OCI-LY1 (cell line): ENCODE results near the gene ZFYVE16.

Source experiments
- H2AFZ ChIP-seq: fragments of 200-600 bp; sonication (generic), shearing (Covaris generic); 2 replicates; pipeline ENCODE4 v1.6.0; 2014; ENCODE audit warnings: antibody characterized with exemption, mild to moderate bottlenecking, low read length
- H3F3A ChIP-seq: fragments of 200-600 bp; sonication (generic), shearing (Covaris generic); 2 replicates; pipeline ENCODE4 v1.6.0; 2014; ENCODE audit warnings: mild to moderate bottlenecking, antibody characterized with exemption, low read length, moderate library complexity; ENCODE audit not compliant: insufficient read depth
- H3K27ac ChIP-seq: fragments of 200-600 bp; sonication (generic); 2 replicates; pipeline ENCODE4 v1.5.1; 2014; ENCODE audit warnings: low read length, mixed run types, mild to moderate bottlenecking, low read depth; ENCODE audit not compliant: poor library complexity, severe bottlenecking
- H3K27me3 ChIP-seq: fragments of 200-600 bp; sonication (generic); 2 replicates; pipeline ENCODE4 v1.6.0; 2014; ENCODE audit warnings: antibody characterized with exemption, mild to moderate bottlenecking, low read length, moderate library complexity; ENCODE audit not compliant: insufficient read depth
- H3K36me3 ChIP-seq: fragments of 200-600 bp; sonication (generic); 2 replicates; pipeline ENCODE4 v1.6.1; 2014; ENCODE audit warnings: mild to moderate bottlenecking, antibody characterized with exemption, low read length, moderate library complexity, mixed read lengths; ENCODE audit not compliant: insufficient read depth
- H3K4me1 ChIP-seq: fragments of 200-600 bp; sonication (generic); 2 replicates; pipeline ENCODE4 v1.5.1; 2014; ENCODE audit warnings: mild to moderate bottlenecking, low read length, moderate library complexity; ENCODE audit not compliant: insufficient read depth, severe bottlenecking
- H3K4me2 ChIP-seq: fragments of 200-600 bp; sonication (generic), shearing (Covaris generic); 2 replicates; pipeline ENCODE4 v1.6.1; 2014; ENCODE audit warnings: low read length
- H3K4me3 ChIP-seq: fragments of 200-600 bp; sonication (generic); 2 replicates; pipeline ENCODE4 v1.5.1; 2014; ENCODE audit warnings: low read length, low read depth, mild to moderate bottlenecking, mixed read lengths; ENCODE audit not compliant: poor library complexity, severe bottlenecking
- H3K79me2 ChIP-seq: fragments of 200-600 bp; shearing (Covaris generic); 2 replicates; pipeline ENCODE4 v1.6.1; 2016; ENCODE audit warnings: mixed run types, low read length, mixed read lengths; ENCODE audit not compliant: insufficient read depth
- H3K9ac ChIP-seq: fragments of 200-600 bp; sonication (generic), shearing (Covaris generic); 2 replicates; pipeline ENCODE4 v1.6.1; 2014; ENCODE audit warnings: mild to moderate bottlenecking, low read length, mixed read lengths
- H3K9me2 ChIP-seq: fragments of 200-600 bp; sonication (generic), shearing (Covaris generic); 2 replicates; pipeline ENCODE4 v1.6.1; 2014; ENCODE audit warnings: low read depth, mild to moderate bottlenecking, low read length, mixed read lengths
- H3K9me3 ChIP-seq: fragments of 200-600 bp; shearing (Covaris generic); 2 replicates; pipeline ENCODE4 v1.6.1; 2014; ENCODE audit warnings: low read length, mixed read lengths
- H4K20me1 ChIP-seq: fragments of 200-600 bp; sonication (generic), shearing (Covaris generic); 2 replicates; pipeline ENCODE4 v1.6.0; 2016; ENCODE audit warnings: mild to moderate bottlenecking, low read length; ENCODE audit not compliant: insufficient read depth
- EZH2 ChIP-seq: fragments of 200-600 bp; sonication (generic), shearing (Covaris generic); IDR thresholded peaks from 2 replicates; pipeline ENCODE4 v1.8.0; 2017; ENCODE audit warnings: borderline replicate concordance, mixed run types, mild to moderate bottlenecking, antibody characterized with exemption, low read length, moderate library complexity, mixed read lengths
- TF ChIP-seq, protein P1 (sequence below): fragments of 200-600 bp; sonication (generic), shearing (Covaris generic); IDR thresholded peaks from 2 replicates; pipeline ENCODE4 v1.5.1; 2017; ENCODE audit warnings: mild to moderate bottlenecking, antibody characterized with exemption, low read length, moderate library complexity, mixed read lengths

The ZFYVE16 gene

DNA sequence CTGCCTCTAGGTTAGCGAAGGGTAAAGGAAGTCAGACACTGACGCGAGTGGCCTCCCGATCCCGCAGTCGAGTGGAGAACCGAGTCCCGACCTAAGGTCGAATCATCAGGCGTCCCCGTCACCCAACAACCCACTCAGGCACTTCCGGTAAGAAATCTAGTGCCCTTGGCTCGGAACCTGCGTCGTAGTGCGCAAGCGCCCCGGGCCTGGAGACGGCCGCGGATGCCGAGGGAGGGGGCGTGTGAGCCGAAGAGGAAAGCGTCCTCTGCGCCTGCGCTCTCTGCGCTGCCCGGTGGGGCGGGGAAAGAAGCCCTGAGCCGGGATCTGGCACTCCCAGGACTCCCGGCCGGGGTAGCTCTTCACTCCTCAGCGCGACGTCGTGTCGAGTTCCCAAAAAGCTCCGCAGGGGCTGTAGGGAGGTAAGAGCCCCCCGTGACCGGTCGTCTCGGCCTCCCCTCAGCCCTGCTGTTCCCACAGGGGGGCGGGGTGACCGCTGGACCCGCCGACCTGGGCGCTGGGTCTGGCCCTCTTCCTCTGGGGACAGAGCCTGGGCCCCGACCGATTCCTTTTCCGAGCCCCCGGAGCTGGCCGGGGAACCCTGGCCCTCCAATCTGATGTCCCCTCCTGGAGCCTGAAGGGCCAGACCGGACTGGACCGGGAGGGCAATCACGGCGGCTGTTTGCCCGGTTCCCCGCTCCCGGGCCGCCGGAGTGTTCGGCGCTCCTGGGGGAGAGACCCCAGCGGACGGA lies at the start of gene ZFYVE16:
TSS of gene ZFYVE16 (plus strand) at position 330 of the 749 bp plus-strand sequence. CDS start 26,084 bp downstream, outside the sequence.
- Histone ChIP-seq H3K79me2 (peaks cover 7% of the 10 kb centered on the region; the same call in 1 of the 2 replicates), H3K9me2 (no peaks in the 10 kb centered on the region), H3K9me3 (no peaks in the 10 kb centered on the region), H3K9ac (peak within 1 kb of the TSS; percentile 77), H3K4me2 (peak within 1 kb of the TSS; percentile 97), H3F3A (no peaks in the 10 kb centered on the region), H3K27me3 (no peaks in the 10 kb centered on the region), H4K20me1 (no peaks in the 10 kb centered on the region), H3K4me3 (peak within 1 kb of the TSS; percentile 82), H3K36me3 (no peaks in the 10 kb centered on the region), H3K27ac (peak within 1 kb of the TSS; percentile 71), H2AFZ (no peak within 1 kb of the TSS), H3K4me1 (peaks cover 22% of the 10 kb centered on the region)
- no peak for TF ChIP-seq EZH2
- TF ChIP-seq, protein P1, sequence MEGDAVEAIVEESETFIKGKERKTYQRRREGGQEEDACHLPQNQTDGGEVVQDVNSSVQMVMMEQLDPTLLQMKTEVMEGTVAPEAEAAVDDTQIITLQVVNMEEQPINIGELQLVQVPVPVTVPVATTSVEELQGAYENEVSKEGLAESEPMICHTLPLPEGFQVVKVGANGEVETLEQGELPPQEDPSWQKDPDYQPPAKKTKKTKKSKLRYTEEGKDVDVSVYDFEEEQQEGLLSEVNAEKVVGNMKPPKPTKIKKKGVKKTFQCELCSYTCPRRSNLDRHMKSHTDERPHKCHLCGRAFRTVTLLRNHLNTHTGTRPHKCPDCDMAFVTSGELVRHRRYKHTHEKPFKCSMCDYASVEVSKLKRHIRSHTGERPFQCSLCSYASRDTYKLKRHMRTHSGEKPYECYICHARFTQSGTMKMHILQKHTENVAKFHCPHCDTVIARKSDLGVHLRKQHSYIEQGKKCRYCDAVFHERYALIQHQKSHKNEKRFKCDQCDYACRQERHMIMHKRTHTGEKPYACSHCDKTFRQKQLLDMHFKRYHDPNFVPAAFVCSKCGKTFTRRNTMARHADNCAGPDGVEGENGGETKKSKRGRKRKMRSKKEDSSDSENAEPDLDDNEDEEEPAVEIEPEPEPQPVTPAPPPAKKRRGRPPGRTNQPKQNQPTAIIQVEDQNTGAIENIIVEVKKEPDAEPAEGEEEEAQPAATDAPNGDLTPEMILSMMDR, result 0 out of 2 replicates have a peak, but pooled peaks have one; percentile 9

DNA sequence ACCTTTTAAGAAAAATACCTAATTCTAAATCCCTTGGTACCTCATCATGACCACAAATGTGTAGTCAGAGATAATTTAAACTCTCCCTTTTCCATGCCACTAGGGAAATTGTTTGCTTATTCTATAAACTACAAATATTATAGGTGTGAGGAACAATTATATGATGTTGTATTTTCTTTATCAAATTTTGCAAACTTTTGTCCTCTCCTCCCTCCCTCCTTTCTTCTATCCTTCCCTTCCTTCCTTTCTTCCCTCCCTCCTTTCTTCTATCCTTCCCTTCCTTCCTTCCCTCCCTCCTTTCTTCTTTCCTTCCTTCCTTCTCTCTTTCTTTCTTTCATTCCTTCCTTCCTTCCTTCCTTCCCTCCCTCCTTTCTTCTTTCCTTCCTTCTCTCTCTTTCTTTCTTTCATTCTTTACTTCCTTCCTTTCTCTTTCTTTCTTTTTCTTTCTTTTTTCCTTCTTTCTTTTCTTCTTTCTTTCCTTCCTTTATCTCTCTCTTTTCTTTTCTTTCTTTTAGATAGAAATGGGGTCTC lies 46.9 kb upstream of the ZFYVE16 start:
- H3K9me3 ChIP-seq, result no peaks in the 10 kb centered on the region
- no peaks in the 10 kb centered on the region for H3K27me3 ChIP-seq
- H3K9me2 ChIP-seq, result no peaks in the 10 kb centered on the region
- H3K79me2 ChIP-seq, result no peaks in the 10 kb centered on the region
- H3K9ac ChIP-seq, result no peak overlapping the region
- no peaks in the 10 kb centered on the region for H3F3A ChIP-seq
- no peaks in the 10 kb centered on the region for H4K20me1 ChIP-seq
- H3K4me2 ChIP-seq, result no peak overlapping the region
- no peaks in the 10 kb centered on the region for H3K4me1 ChIP-seq
- no peak overlapping the region for H3K27ac ChIP-seq
- H3K36me3 ChIP-seq, result no peaks in the 10 kb centered on the region
- TF ChIP-seq, protein P1, result no peak
- no peak for TF ChIP-seq EZH2
- no peak overlapping the region for H2AFZ ChIP-seq
- no peak overlapping the region for H3K4me3 ChIP-seq

DNA sequence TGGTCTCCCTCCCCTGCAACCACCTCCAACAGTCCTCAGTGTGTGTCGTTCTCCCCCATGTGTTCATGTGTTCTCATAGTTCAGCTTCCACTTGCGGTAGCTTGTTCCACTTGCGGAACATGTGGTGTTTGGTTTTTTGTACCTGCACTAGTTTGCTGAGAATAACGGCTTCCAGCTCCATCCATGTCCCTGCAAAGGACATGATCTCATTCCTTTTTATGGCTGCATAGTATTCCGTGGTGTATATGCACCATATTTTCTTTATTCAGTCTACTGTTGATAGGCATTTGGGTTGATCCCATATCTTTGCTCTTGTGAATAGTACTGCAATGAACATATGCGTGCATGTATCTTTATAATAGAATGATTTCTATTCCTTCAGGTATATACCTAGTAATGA lies 43.0 kb upstream of the ZFYVE16 start:
- Histone ChIP-seq H3K4me2 (no peak overlapping the region), H3K9me3 (no peaks in the 10 kb centered on the region), H3K4me3 (no peak overlapping the region), H3K36me3 (no peaks in the 10 kb centered on the region), H4K20me1 (no peaks in the 10 kb centered on the region), H3K27me3 (no peaks in the 10 kb centered on the region), H3K9me2 (no peaks in the 10 kb centered on the region), H3K79me2 (no peaks in the 10 kb centered on the region), H3K4me1 (no peaks in the 10 kb centered on the region), H2AFZ (no peak overlapping the region), H3K27ac (no peak overlapping the region), H3F3A (no peaks in the 10 kb centered on the region), H3K9ac (no peak overlapping the region)
- TF ChIP-seq, protein P1, result no peak
- TF ChIP-seq EZH2, result no peak
